IPS-NIHi7 (cell line): Measurements from ENCODE around the gene NENF.
"Not testable (repeated sequence)": the region's sequence is repeated elsewhere in the genome, so short reads cannot be mapped to it uniquely, and the experiment has no call there.

ENCODE experiments used
- DNase-seq: peaks from one replicate; pipeline ENCODE4 v3.0.0; 2012; ENCODE audit warnings: mixed read lengths; ENCODE audit errors: extremely low spot score

NENF gene

GRCh38 chr1:212459656-212460055 lies 26.9 kb downstream of the NENF start:
- DNase-seq: no peak

GRCh38 chr1:212460376-212460775 lies 27.7 kb downstream of the NENF start:
- DNase-seq: no peak

GRCh38 chr1:212461916-212462660 lies 29.4 kb downstream of the NENF start:
- DNase-seq: no peak

GRCh38 chr1:212463565-212464285 lies 31.0 kb downstream of the NENF start:
- DNase-seq: peak; percentile 44

- DNase-seq: no peak
These were observed 32.6 kb downstream of the NENF start for GRCh38 chr1:212465311-212465710.

DNA sequence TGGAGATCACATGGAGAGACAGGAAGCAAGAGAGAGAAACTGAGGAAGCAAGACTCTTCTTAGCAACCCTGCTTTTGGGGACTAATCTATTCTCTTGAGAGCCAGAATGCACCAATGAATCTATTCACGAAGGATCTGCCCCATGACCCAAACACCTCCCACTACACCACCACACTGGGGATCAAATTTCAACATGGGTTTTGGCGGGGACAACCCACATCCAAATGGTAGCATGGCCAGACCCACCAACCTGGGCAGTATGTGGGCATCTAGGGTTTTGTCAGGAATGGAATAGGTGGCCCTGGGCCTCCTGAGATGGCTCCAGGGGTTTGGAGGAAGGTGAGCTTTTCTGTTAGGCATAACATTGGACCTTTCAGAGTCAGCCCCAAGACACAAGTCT lies 33.7 kb downstream of the NENF start:
- no peak for DNase-seq

DNA sequence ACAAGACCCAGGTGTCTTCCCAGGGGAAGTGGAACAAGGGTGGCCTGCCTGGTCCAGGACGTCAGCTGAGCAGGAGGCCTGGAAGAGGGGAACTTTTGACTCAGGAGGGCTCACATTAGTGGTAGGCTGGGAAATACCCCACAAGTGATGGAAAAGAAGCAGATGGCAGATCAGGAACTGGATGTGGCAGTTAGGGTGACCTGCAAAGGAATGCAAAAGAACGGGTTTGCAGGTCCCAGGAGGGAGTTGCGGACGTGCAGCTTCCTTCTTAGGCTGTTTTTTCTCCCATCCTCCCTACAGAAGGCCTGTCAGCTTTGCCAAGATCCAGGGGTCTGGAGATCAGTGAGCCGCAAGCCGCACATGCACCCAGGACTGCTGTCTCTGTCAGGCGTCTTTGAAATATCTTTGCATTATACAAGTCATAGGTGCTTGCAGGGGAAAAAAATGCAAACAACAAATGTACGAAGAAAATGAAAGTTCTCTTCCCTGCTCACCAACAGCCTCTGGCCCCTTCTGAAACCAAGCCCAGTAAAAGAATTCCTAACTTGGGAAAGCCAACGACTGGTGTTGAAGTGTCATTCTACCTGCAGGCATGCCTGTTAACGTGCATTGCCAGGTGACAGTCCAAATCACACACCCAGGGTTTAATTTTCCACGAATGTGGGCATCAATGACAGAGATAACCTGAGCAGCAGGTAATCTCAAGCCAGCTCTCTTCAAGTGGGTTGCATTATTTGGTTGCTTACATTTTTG lies 34.4 kb downstream of the NENF start:
- no peak for DNase-seq

GRCh38 chr1:212467843-212468482 lies 35.2 kb downstream of the NENF start:
- DNase-seq: no peak

GRCh38 chr1:212470059-212470458 lies 37.3 kb downstream of the NENF start:
- no peak for DNase-seq

DNA sequence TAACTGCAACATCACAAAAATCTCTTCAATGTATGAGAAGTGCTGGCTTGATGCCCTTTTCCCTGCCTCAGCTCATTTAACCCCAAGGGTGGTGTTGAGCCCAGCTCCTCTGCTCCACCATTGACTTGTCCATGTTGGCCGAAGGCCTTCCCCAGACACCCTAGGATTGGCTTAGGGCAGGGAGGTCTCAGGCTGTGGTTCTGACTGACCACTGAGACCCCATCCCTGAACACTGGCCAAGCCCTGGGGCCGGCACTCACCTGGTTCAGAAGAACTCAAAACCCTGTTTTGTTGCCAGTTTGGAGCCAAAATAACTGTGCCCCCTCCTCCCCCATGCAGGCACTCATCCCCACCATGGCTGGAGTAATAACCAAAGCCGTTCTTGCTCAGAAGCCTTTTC lies 38.6 kb downstream of the NENF start:
- no peak for DNase-seq

GRCh38 chr1:212471891-212472675 lies 39.4 kb downstream of the NENF start:
- no peak for DNase-seq

GRCh38 chr1:212473729-212474128 lies 41.0 kb downstream of the NENF start:
- no peak for DNase-seq

GRCh38 chr1:212475151-212475550 lies 42.4 kb downstream of the NENF start:
- no peak for DNase-seq

- DNase-seq: not testable (repeated sequence)
These were observed 43.1 kb downstream of the NENF start for GRCh38 chr1:212475831-212476230.

- DNase-seq: peak; percentile 92
These were observed 44.4 kb downstream of the NENF start for GRCh38 chr1:212477014-212477679.

DNA sequence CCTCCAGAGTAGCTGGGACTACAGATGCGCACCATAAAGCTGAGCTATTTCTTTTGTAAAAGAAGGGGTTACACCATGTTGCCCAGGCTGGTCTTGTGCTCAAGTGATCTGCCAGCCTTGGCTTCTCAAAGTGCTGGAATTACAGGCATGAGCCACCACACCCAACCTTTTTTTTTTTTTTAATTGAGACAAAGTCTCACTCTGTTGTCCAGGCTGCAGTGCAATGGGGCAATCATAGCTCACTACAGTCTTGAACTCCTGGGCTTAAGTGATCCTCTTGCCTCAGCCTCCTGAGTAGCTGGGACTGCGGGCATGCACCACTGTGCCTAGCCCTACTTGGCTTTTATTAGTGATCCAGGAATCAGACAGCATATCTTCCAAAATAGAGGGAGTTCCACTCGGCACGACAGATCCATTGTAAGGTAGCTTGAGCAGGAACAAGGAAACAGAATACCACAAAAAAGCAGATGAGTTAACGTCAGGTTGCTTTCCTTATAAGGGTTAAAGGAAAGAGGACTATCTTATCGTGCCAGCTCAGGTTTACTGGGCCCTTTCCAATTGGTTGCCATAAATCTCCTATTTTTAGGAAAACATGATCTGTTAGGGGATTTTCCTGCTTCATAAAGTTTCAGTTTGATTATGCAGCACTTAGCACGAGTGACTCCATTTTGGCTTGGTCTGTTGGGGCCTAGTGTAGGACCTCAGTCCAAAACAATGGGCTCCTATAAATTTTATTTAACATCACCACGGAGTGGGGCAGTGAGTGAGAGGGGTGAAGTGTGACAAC lies 45.2 kb downstream of the NENF start:
- DNase-seq: no peak

DNA sequence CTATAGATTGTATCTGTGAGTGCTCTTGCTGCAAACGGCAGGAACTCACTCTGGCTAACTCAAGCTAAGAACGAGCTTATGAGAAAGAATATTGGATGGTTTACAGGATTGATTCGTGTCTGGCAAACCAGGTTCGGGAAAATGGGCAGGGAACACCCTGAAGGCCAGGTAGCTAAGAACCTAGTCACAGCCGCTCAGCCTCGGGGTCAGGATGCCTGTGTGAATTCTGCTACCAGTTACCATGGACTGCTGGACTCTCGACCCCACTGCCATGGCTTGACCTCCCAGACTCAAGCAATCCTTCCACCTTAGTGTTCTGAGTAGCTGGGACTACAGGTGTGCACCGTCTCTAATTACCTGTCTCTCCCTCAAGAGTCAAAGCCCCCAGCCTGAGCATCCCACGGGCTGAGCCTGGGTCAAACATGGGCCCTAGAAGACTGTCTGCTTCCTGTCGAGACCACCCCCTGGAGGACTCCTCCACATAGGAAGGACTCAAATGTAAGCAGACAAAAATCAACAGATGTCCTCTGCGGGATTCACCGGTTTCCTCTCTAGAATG lies 45.8 kb downstream of the NENF start:
- no peak for DNase-seq

- DNase-seq: no peak
These were observed 46.5 kb downstream of the NENF start for GRCh38 chr1:212479188-212479587.

DNA sequence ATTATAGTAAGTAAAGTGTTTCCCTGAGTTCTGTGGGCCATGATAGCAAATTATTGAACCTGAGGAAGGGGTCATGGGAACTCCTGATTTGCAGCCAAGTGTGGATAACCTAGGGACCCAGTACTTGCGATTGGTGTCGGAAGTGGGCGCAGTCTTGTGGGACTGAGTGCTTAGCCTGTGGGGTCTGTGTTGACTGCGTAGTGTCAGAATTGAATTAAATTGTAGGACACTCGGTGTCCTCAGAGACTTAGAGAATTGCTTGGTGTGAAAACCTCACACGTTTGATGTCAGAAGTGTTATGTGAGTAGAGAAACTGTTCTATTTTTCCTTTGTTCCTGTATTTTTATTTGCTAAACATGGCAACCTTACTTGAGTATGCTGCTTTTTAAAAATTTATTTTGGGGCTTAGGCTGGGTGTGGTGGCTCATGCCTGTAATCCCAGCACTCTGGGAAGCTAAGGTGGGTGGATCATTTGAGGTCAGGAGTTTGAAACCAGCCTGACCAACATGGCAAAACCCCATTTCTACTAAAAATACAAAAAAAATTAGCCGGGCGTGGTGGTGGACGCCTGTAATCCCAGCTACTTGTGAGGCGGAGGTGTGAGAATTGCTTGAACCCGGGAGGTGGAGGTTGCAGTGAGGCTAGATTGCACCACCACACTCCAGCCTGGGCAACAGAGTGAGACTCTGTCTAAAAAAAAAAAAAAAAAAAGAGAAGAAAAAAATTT lies 48.2 kb downstream of the NENF start:
- DNase-seq: not testable (repeated sequence)
